Measurements from ENCODE around the gene FAM13A. TPM values are rescaled to one million over a fixed set of nuclear protein-coding genes. Genes with fewer than 3 reads are reported as not detected.

Gene FAM13A
- total and polyA plus RNA-seq, 2 donors (not counting 3 experiments of a cell fraction or from before 2014, with no cell fraction given): 3.3 to 10.5 TPM

DNA sequence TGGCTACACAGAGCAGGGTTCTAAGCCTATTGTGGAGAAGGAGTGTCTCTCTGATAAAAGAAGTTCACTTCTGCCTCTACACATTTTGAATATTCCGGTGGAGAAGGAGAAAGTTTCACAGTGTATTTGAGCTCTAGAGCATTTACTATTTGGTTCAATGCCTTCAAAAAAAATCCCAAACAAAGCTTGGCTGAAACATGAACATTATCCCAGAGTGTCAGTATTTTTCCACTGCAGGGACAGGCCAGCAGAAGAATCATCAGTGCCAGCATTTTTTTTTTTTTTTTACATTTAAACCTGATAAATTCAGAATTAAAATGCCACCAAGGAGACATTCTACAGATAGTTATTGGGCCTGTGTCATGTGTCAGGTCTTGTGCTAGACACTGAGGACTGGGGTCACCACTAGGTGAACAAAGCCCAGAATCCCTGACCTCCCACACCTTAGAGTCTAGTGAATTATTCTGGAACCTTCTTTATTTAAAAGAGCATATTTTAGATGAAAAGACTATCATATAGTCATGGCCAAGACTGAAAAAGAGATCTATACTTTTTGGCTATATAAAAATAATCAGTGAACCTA is 311.3 kb downstream of the FAM13A start:
- no peaks in the 10 kb centered on the region for H3K27me3 ChIP-seq (ENCODE audit: control insufficient read depth in 2 of 2, insufficient read depth in 2 of 2, low read length in 2 of 2)
- no peaks in the 10 kb centered on the region for H3K9me3 ChIP-seq (replicated peaks; ENCODE audit: control insufficient read depth, insufficient read depth, low read length)
- no TSS peak for BruUV-seq (replicated peaks)
- no peaks in the 10 kb centered on the region for H3K9me1 ChIP-seq (replicated peaks; ENCODE audit: control insufficient read depth, extremely low read depth, insufficient read depth, low read length)
- ChIA-PET POLR2A (no interaction called here), CTCF (interaction anchor here (2.2 kb wide), 1 partner anchor 10 kb away, joined by 6 read pairs; no protein-coding TSS in a partner anchor)
- no peaks in the 10 kb centered on the region for H4K20me1 ChIP-seq (replicated peaks; ENCODE audit: control insufficient read depth, extremely low read depth, insufficient read depth, low read length)
- H2AFZ ChIP-seq (ENCODE audit: low read depth, low read length): no peak overlapping the region
- H3K79me2 ChIP-seq (ENCODE audit: control insufficient read depth, insufficient read depth, low read length): no peaks in the 10 kb centered on the region
- H3K4me3 ChIP-seq (replicated peaks in 1 of 3; ENCODE audit: insufficient read depth in 1 of 3, low read depth in 1 of 3, low read length in 3 of 3): no peak overlapping the region
- DNase-seq (ENCODE audit: low read depth, low spot score) (no peak), FAIRE-seq (no peak)
- H3K36me3 ChIP-seq (ENCODE audit: control insufficient read depth in 2 of 2, extremely low read depth in 1 of 2, insufficient read depth in 2 of 2, low read length in 2 of 2): peaks cover 0 to 9% of the 10 kb centered on the region in 2 experiments
- dilution Hi-C loops (cut with MboI; ENCODE audit: extremely low pct_ligation_motif_present, low sequenced_read_pairs) (no loop called here), intact Hi-C loops (cut with micrococcal nuclease) (no loop called here)
- no peaks in the 10 kb centered on the region for H3K4me1 ChIP-seq (ENCODE audit: control insufficient read depth, extremely low read depth, insufficient read depth, low read length)
- H3K4me2 ChIP-seq (ENCODE audit: insufficient read depth, low read length): no peak overlapping the region
- TF ChIP-seq, protein P1, sequence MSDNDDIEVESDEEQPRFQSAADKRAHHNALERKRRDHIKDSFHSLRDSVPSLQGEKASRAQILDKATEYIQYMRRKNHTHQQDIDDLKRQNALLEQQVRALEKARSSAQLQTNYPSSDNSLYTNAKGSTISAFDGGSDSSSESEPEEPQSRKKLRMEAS (IDR thresholded peaks at IDR 0.05; ENCODE audit: insufficient read depth, insufficient read length): no peak
- TF ChIP-seq POLR2AphosphoS5 (IDR thresholded peaks at IDR 0.05; ENCODE audit: insufficient read depth, low read depth, low read length) (no peak), JUN (IDR thresholded peaks at IDR 0.05; ENCODE audit: borderline replicate concordance, insufficient read depth, insufficient read length, low read depth) (no peak), GATA2 (IDR thresholded peaks at IDR 0.05; ENCODE audit: insufficient read depth, insufficient read length, low read depth, low read length) (no peak), POLR2A (IDR thresholded peaks at IDR 0.05; ENCODE audit: low read depth, low read length) (no peak), MYC (IDR thresholded peaks at IDR 0.05; ENCODE audit: low read depth, low read length) (no peak), FOS (IDR thresholded peaks at IDR 0.05; ENCODE audit: borderline replicate concordance, insufficient read depth, low read length) (no peak), EZH2 (IDR thresholded peaks at IDR 0.05; ENCODE audit: borderline replicate concordance, low read depth, low read length, severe bottlenecking) (no peak)
- TF ChIP-seq, protein P2, sequence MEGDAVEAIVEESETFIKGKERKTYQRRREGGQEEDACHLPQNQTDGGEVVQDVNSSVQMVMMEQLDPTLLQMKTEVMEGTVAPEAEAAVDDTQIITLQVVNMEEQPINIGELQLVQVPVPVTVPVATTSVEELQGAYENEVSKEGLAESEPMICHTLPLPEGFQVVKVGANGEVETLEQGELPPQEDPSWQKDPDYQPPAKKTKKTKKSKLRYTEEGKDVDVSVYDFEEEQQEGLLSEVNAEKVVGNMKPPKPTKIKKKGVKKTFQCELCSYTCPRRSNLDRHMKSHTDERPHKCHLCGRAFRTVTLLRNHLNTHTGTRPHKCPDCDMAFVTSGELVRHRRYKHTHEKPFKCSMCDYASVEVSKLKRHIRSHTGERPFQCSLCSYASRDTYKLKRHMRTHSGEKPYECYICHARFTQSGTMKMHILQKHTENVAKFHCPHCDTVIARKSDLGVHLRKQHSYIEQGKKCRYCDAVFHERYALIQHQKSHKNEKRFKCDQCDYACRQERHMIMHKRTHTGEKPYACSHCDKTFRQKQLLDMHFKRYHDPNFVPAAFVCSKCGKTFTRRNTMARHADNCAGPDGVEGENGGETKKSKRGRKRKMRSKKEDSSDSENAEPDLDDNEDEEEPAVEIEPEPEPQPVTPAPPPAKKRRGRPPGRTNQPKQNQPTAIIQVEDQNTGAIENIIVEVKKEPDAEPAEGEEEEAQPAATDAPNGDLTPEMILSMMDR (IDR thresholded peaks at IDR 0.05; ENCODE audit: extremely low read depth in 1 of 2, insufficient read depth in 1 of 2, low read depth in 1 of 2, low read length in 2 of 2): no peak
- no peak overlapping the region for H3K27ac ChIP-seq (ENCODE audit: insufficient read depth, low read depth, low read length)
- no peak overlapping the region for H3K9ac ChIP-seq (replicated peaks; ENCODE audit: extremely low read depth, insufficient read depth, low read length)
